ENCODE measurements around the gene MSTN.
A peak's percentile ranks its signal among the peaks of the same experiment; 100 is the strongest.

MSTN gene

GRCh38 chr2:190062601-190063000, at the start of gene MSTN:
TSS of gene MSTN (minus strand) at chr2:190062729. CDS start at chr2:190062596, 133 bp downstream.
- no peak for DNase-seq (ENCODE audit: low read depth in 1 of 2, low spot score in 1 of 2)

- no peak for DNase-seq (ENCODE audit: low read depth in 1 of 2, low spot score in 1 of 2)
These were observed 48.6 kb upstream of the MSTN start for GRCh38 chr2:190111166-190111565.

GRCh38 chr2:190110699-190111098, 48.2 kb upstream of the MSTN start:
- DNase-seq (ENCODE audit: low read depth in 1 of 2, low spot score in 1 of 2) = no peak

- no peak for DNase-seq (ENCODE audit: low read depth in 1 of 2, low spot score in 1 of 2)
These were observed 47.6 kb upstream of the MSTN start for GRCh38 chr2:190110131-190110530.

GRCh38 chr2:190107409-190107808, 44.9 kb upstream of the MSTN start:
- DNase-seq (ENCODE audit: low read depth in 1 of 2, low spot score in 1 of 2) = no peak

- no peak for DNase-seq (ENCODE audit: low read depth in 1 of 2, low spot score in 1 of 2)
These were observed 44.3 kb upstream of the MSTN start for GRCh38 chr2:190106783-190107182.

- no peak for DNase-seq (ENCODE audit: low read depth in 1 of 2, low spot score in 1 of 2)
These were observed 43.0 kb upstream of the MSTN start for GRCh38 chr2:190105554-190105953.

- no peak for DNase-seq (ENCODE audit: low read depth in 1 of 2, low spot score in 1 of 2)
These were observed 40.6 kb upstream of the MSTN start for GRCh38 chr2:190103144-190103543.

GRCh38 chr2:190099890-190100697, 37.6 kb upstream of the MSTN start:
- no peak for DNase-seq (ENCODE audit: low read depth in 1 of 2, low spot score in 1 of 2)

GRCh38 chr2:190098851-190099250, 36.3 kb upstream of the MSTN start:
- no peak for DNase-seq (ENCODE audit: low read depth in 1 of 2, low spot score in 1 of 2)

- DNase-seq (ENCODE audit: low read depth in 1 of 2, low spot score in 1 of 2) = no peak
These were observed 34.6 kb upstream of the MSTN start for GRCh38 chr2:190097115-190097514.

- DNase-seq (ENCODE audit: low read depth in 1 of 2, low spot score in 1 of 2) = no peak
These were observed 31.9 kb upstream of the MSTN start for GRCh38 chr2:190094316-190094871.

- no peak for DNase-seq (ENCODE audit: low read depth in 1 of 2, low spot score in 1 of 2)
These were observed 31.3 kb upstream of the MSTN start for GRCh38 chr2:190093793-190094192.

- no peak for DNase-seq (ENCODE audit: low read depth in 1 of 2, low spot score in 1 of 2)
These were observed 27.6 kb upstream of the MSTN start for GRCh38 chr2:190090148-190090547.

GRCh38 chr2:190088917-190089316, 26.4 kb upstream of the MSTN start:
- DNase-seq (ENCODE audit: low read depth in 1 of 2, low spot score in 1 of 2) = peak in 1 of 2 donors; percentile 25

GRCh38 chr2:190084704-190085103, 22.2 kb upstream of the MSTN start:
- no peak for DNase-seq (ENCODE audit: low read depth in 1 of 2, low spot score in 1 of 2)

GRCh38 chr2:190082118-190082517, 19.6 kb upstream of the MSTN start:
- DNase-seq (ENCODE audit: low read depth in 1 of 2, low spot score in 1 of 2) = no peak

GRCh38 chr2:190080527-190081049, 18.1 kb upstream of the MSTN start:
- DNase-seq (ENCODE audit: low read depth in 1 of 2, low spot score in 1 of 2) = no peak

- no peak for DNase-seq (ENCODE audit: low read depth in 1 of 2, low spot score in 1 of 2)
These were observed 16.6 kb upstream of the MSTN start for GRCh38 chr2:190079160-190079559.

GRCh38 chr2:190075623-190076022, 13.1 kb upstream of the MSTN start:
- no peak for DNase-seq (ENCODE audit: low read depth in 1 of 2, low spot score in 1 of 2)

- peak in 1 of 2 donors; percentile 19 for DNase-seq (ENCODE audit: low read depth in 1 of 2, low spot score in 1 of 2)
These were observed 7.6 kb upstream of the MSTN start for GRCh38 chr2:190069936-190070696.

- no peak for DNase-seq (ENCODE audit: low read depth in 1 of 2, low spot score in 1 of 2)
These were observed 6.2 kb upstream of the MSTN start for GRCh38 chr2:190068764-190069163.

Data from activated CD4-positive, alpha-beta T cell treated with anti-CD3 and anti-CD28 coated beads, Interleukin-2, amount 50 U/mL, for 24 hours (primary cell).